NCI-H526 (cell line): ENCODE results near the gene SUCLG2.

ENCODE experiments used
- DNase-seq, 2 experiments: peaks; one replicate each; lab custom pipeline; 2025; lab: John Stamatoyannopoulos, UW

The SUCLG2 gene

GRCh38 chr3:67649681-67650080 is 4.7 kb downstream of the SUCLG2 start:
- no peak for DNase-seq

- no peak for DNase-seq
Measured at GRCh38 chr3:67648701-67649100, 5.7 kb downstream of the SUCLG2 start.

GRCh38 chr3:67648229-67648628 is 6.2 kb downstream of the SUCLG2 start:
- peak; percentile 4 to 14 for DNase-seq

GRCh38 chr3:67647390-67647878 is 7.0 kb downstream of the SUCLG2 start:
- no peak for DNase-seq

- DNase-seq = no peak
Measured at GRCh38 chr3:67646586-67647234, 7.7 kb downstream of the SUCLG2 start.

GRCh38 chr3:67644827-67645226 is 9.6 kb downstream of the SUCLG2 start:
- no peak for DNase-seq

GRCh38 chr3:67642734-67643133 is 11.7 kb downstream of the SUCLG2 start:
- no peak for DNase-seq

GRCh38 chr3:67642190-67642589 is 12.2 kb downstream of the SUCLG2 start:
- DNase-seq = no peak

GRCh38 chr3:67641451-67641850 is 13.0 kb downstream of the SUCLG2 start:
- DNase-seq = no peak

GRCh38 chr3:67640023-67640660 is 14.3 kb downstream of the SUCLG2 start:
- no peak for DNase-seq

- no peak for DNase-seq
Measured at GRCh38 chr3:67637255-67637900, 17.0 kb downstream of the SUCLG2 start.

GRCh38 chr3:67635806-67636205 is 18.6 kb downstream of the SUCLG2 start:
- DNase-seq = no peak

GRCh38 chr3:67635257-67635656 is 19.2 kb downstream of the SUCLG2 start:
- DNase-seq = no peak

GRCh38 chr3:67630666-67631362 is 23.6 kb downstream of the SUCLG2 start:
- DNase-seq = no peak

GRCh38 chr3:67624687-67625086 is 29.7 kb downstream of the SUCLG2 start:
- no peak for DNase-seq

- no peak for DNase-seq
Measured at GRCh38 chr3:67624078-67624477, 30.3 kb downstream of the SUCLG2 start.

- DNase-seq = no peak
Measured at GRCh38 chr3:67622652-67623051, 31.8 kb downstream of the SUCLG2 start.

- no peak for DNase-seq
Measured at GRCh38 chr3:67620869-67621268, 33.5 kb downstream of the SUCLG2 start.

- no peak for DNase-seq
Measured at GRCh38 chr3:67619991-67620390, 34.4 kb downstream of the SUCLG2 start.

- no peak for DNase-seq
Measured at GRCh38 chr3:67617518-67617917, 36.9 kb downstream of the SUCLG2 start.

GRCh38 chr3:67616046-67616445 is 38.4 kb downstream of the SUCLG2 start:
- no peak for DNase-seq

- no peak for DNase-seq
Measured at GRCh38 chr3:67614195-67614594, 40.2 kb downstream of the SUCLG2 start.

- no peak for DNase-seq
Measured at GRCh38 chr3:67610458-67610857, 44.0 kb downstream of the SUCLG2 start.
